ENCODE measurements around the gene NGEF.

The NGEF gene

GRCh38 chr2:233025706-233026105, 12.7 kb upstream of the NGEF start:
- TF ChIP-seq TAF1 (IDR thresholded peaks at IDR 0.05; ENCODE audit: low read depth) = no peak
- TF ChIP-seq CEBPB (IDR thresholded peaks at IDR 0.05) = no peak
- TF ChIP-seq TCF12 (IDR thresholded peaks at IDR 0.05; ENCODE audit: low read depth) = no peak
- TF ChIP-seq EGR1 (IDR thresholded peaks at IDR 0.05) = no peak
- TF ChIP-seq TEAD4 (IDR thresholded peaks at IDR 0.05) = no peak
- no peak for TF ChIP-seq EP300 (IDR thresholded peaks at IDR 0.05; ENCODE audit: borderline replicate concordance)
- TF ChIP-seq ZBTB7A (IDR thresholded peaks at IDR 0.05; ENCODE audit: low read depth) = no peak
- no peak for TF ChIP-seq FOXM1 (IDR thresholded peaks at IDR 0.05; ENCODE audit: borderline replicate concordance, low read depth)
- TF ChIP-seq MAX (IDR thresholded peaks at IDR 0.05) = no peak
- no peak for TF ChIP-seq REST (IDR thresholded peaks at IDR 0.05; ENCODE audit: low read depth)
- TF ChIP-seq CREB1 (IDR thresholded peaks at IDR 0.05; ENCODE audit: low read depth) = no peak
- no peak for TF ChIP-seq NFIC (IDR thresholded peaks at IDR 0.05)
- TF ChIP-seq YY1 (IDR thresholded peaks at IDR 0.05; ENCODE audit: low read depth) = no peak
- TF ChIP-seq USF1 (IDR thresholded peaks at IDR 0.05) = no peak
- no peak for TF ChIP-seq RAD21 (IDR thresholded peaks at IDR 0.05; ENCODE audit: low read depth)

- TF ChIP-seq EP300 (IDR thresholded peaks at IDR 0.05; ENCODE audit: borderline replicate concordance) (no peak), TAF1 (IDR thresholded peaks at IDR 0.05; ENCODE audit: low read depth) (no peak), REST (IDR thresholded peaks at IDR 0.05; ENCODE audit: low read depth) (no peak), YY1 (IDR thresholded peaks at IDR 0.05; ENCODE audit: low read depth) (no peak), TEAD4 (IDR thresholded peaks at IDR 0.05) (no peak), FOXM1 (IDR thresholded peaks at IDR 0.05; ENCODE audit: borderline replicate concordance, low read depth) (no peak), EGR1 (IDR thresholded peaks at IDR 0.05) (no peak), MAX (IDR thresholded peaks at IDR 0.05) (no peak), TCF12 (IDR thresholded peaks at IDR 0.05; ENCODE audit: low read depth) (no peak), CREB1 (IDR thresholded peaks at IDR 0.05; ENCODE audit: low read depth) (no peak), NFIC (IDR thresholded peaks at IDR 0.05) (no peak), USF1 (IDR thresholded peaks at IDR 0.05) (no peak), RAD21 (IDR thresholded peaks at IDR 0.05; ENCODE audit: low read depth) (no peak), CEBPB (IDR thresholded peaks at IDR 0.05) (no peak), ZBTB7A (IDR thresholded peaks at IDR 0.05; ENCODE audit: low read depth) (no peak)
Measured at GRCh38 chr2:233023761-233024410, 10.8 kb upstream of the NGEF start.

- TF ChIP-seq TAF1 (IDR thresholded peaks at IDR 0.05; ENCODE audit: low read depth) = no peak
- no peak for TF ChIP-seq YY1 (IDR thresholded peaks at IDR 0.05; ENCODE audit: low read depth)
- TF ChIP-seq TEAD4 (IDR thresholded peaks at IDR 0.05) = no peak
- no peak for TF ChIP-seq FOXM1 (IDR thresholded peaks at IDR 0.05; ENCODE audit: borderline replicate concordance, low read depth)
- no peak for TF ChIP-seq NFIC (IDR thresholded peaks at IDR 0.05)
Measured at GRCh38 chr2:233023007-233023760, 10.1 kb upstream of the NGEF start.

- TF ChIP-seq CEBPB (IDR thresholded peaks at IDR 0.05) (no peak), YY1 (IDR thresholded peaks at IDR 0.05; ENCODE audit: low read depth) (no peak), REST (IDR thresholded peaks at IDR 0.05; ENCODE audit: low read depth) (no peak), CREB1 (IDR thresholded peaks at IDR 0.05; ENCODE audit: low read depth) (no peak), TEAD4 (IDR thresholded peaks at IDR 0.05) (no peak), TCF12 (IDR thresholded peaks at IDR 0.05; ENCODE audit: low read depth) (no peak), FOXM1 (IDR thresholded peaks at IDR 0.05; ENCODE audit: borderline replicate concordance, low read depth) (no peak), USF1 (IDR thresholded peaks at IDR 0.05) (no peak), EGR1 (IDR thresholded peaks at IDR 0.05) (no peak), RAD21 (IDR thresholded peaks at IDR 0.05; ENCODE audit: low read depth) (no peak), TAF1 (IDR thresholded peaks at IDR 0.05; ENCODE audit: low read depth) (no peak), EP300 (IDR thresholded peaks at IDR 0.05; ENCODE audit: borderline replicate concordance) (no peak), ZBTB7A (IDR thresholded peaks at IDR 0.05; ENCODE audit: low read depth) (no peak)
Measured at GRCh38 chr2:233022561-233022960, 9.5 kb upstream of the NGEF start.
